ENCODE results near the gene COL16A1. TPM values are rescaled to one million over a fixed set of nuclear protein-coding genes. Genes with fewer than 3 reads are reported as not detected.

The COL16A1 gene
- polyA plus RNA-seq, 1 experiment: 35.4 TPM

- H3K27ac ChIP-seq (ENCODE audit: low read depth, low read length): peak overlapping the region; percentile 11
- H3K9me3 ChIP-seq (ENCODE audit: control insufficient read depth, insufficient read depth, low read length): no peaks in the 10 kb centered on the region; the same call in 1 of the 2 replicates
- no peaks in the 10 kb centered on the region for H3K27me3 ChIP-seq (ENCODE audit: control insufficient read depth, insufficient read depth, low read length)
- TF ChIP-seq CTCF (IDR thresholded peaks at IDR 0.05; ENCODE audit: low read depth, low read length): no peak
- ChIA-PET CTCF (no interaction called here), POLR2A (no interaction called here)
- DNase-seq (ENCODE audit: low read depth, low spot score): no peak
- no peak overlapping the region for H3K4me3 ChIP-seq (ENCODE audit: low read depth, low read length)
Measured at GRCh38 chr1:31699341-31699891, 4.4 kb downstream of the COL16A1 start.

GRCh38 chr1:31697369-31697984 is 6.3 kb downstream of the COL16A1 start:
- H3K4me3 ChIP-seq (ENCODE audit: low read depth, low read length): no peak overlapping the region
- H3K9me3 ChIP-seq (ENCODE audit: control insufficient read depth, insufficient read depth, low read length): no peaks in the 10 kb centered on the region
- no peak for TF ChIP-seq CTCF (IDR thresholded peaks at IDR 0.05; ENCODE audit: low read depth, low read length)
- ChIA-PET POLR2A (no interaction called here), CTCF (interaction anchor here (1.0 kb wide), 2 partner anchors 15 to 79 kb away, joined by 3 read pairs; no protein-coding TSS in a partner anchor)
- no peak for DNase-seq (ENCODE audit: low read depth, low spot score)
- no peak overlapping the region for H3K27ac ChIP-seq (ENCODE audit: low read depth, low read length)
- H3K27me3 ChIP-seq (ENCODE audit: control insufficient read depth, insufficient read depth, low read length): no peaks in the 10 kb centered on the region

GRCh38 chr1:31696242-31696641 is 7.6 kb downstream of the COL16A1 start:
- CTCF ChIA-PET: interaction anchor here (1.0 kb wide), 1 partner anchor 16 kb away, joined by 3 read pairs; no protein-coding TSS in a partner anchor
- POLR2A ChIA-PET: interaction anchor here (0.6 kb wide), 1 partner anchor 16 kb away, joined by 3 read pairs; no protein-coding TSS in a partner anchor
- no peak overlapping the region for H3K4me3 ChIP-seq (ENCODE audit: low read depth, low read length)
- no peak for DNase-seq (ENCODE audit: low read depth, low spot score)
- H3K9me3 ChIP-seq (ENCODE audit: control insufficient read depth, insufficient read depth, low read length): no peaks in the 10 kb centered on the region
- H3K27ac ChIP-seq (ENCODE audit: low read depth, low read length): no peak overlapping the region
- TF ChIP-seq CTCF (IDR thresholded peaks at IDR 0.05; ENCODE audit: low read depth, low read length): no peak
- no peaks in the 10 kb centered on the region for H3K27me3 ChIP-seq (ENCODE audit: control insufficient read depth, insufficient read depth, low read length)

- CTCF ChIA-PET: no interaction called here
Measured at GRCh38 chr1:31695327-31695726, 8.5 kb downstream of the COL16A1 start.

More at GRCh38 chr1:31695327-31695726, 8.5 kb downstream of the COL16A1 start:
- Histone ChIP-seq H3K4me3 (ENCODE audit: low read depth, low read length) (no peak overlapping the region), H3K27ac (ENCODE audit: low read depth, low read length) (no peak overlapping the region), H3K9me3 (ENCODE audit: control insufficient read depth, insufficient read depth, low read length) (no peaks in the 10 kb centered on the region), H3K27me3 (ENCODE audit: control insufficient read depth, insufficient read depth, low read length) (no peaks in the 10 kb centered on the region)
- DNase-seq (ENCODE audit: low read depth, low spot score): no peak
- no peak for TF ChIP-seq CTCF (IDR thresholded peaks at IDR 0.05; ENCODE audit: low read depth, low read length)
- POLR2A ChIA-PET: no interaction called here
